Caco-2 (cell line): Measurements from ENCODE around the gene ADRA2C. TPM values are rescaled to one million over a fixed set of nuclear protein-coding genes. Genes with fewer than 3 reads are reported as not detected.

Source experiments
- BruUV-seq: library from RNA; stranded (reverse); fragments of 400-500 nt; replicated peaks from 2 replicates; lab custom pipeline; 2021; lab: Mats Ljungman, UMichigan
- CTCF ChIA-PET: fragments of 300-600 bp; sonication (Branson Sonifier 250); formaldehyde crosslinking; loops from one replicate; lab custom pipeline; 2022; ENCODE audit warnings: antibody characterized with exemption; lab: Charles Lee
- POLR2A ChIA-PET: fragments of 300-600 bp; sonication (Branson Sonifier 250); formaldehyde crosslinking; loops from one replicate; lab custom pipeline; 2022; ENCODE audit warnings: antibody characterized with exemption; lab: Charles Lee
- DNase-seq, 2 experiments: peaks; one replicate each; pipeline versions ENCODE4 v3.0.0 to v3.0.0-alpha.2; 2020 to 2022
- H3K27me3 ChIP-seq: replicated peaks from 2 replicates; pipeline ENCODE4 v1.6.0; 2011; ENCODE audit warnings: low read length; ENCODE audit not compliant: control insufficient read depth, insufficient read depth
- H3K36me3 ChIP-seq: 2 replicates; pipeline ENCODE4 v1.5.1; 2011; ENCODE audit warnings: low read length; ENCODE audit not compliant: control insufficient read depth, insufficient read depth
- H3K4me1 ChIP-seq: fragments of 250-450 bp; sonication (Bioruptor Pico); 2 replicates; pipeline ENCODE4 v1.5.1; 2020; ENCODE audit warnings: mild to moderate bottlenecking
- H3K4me3 ChIP-seq: 2 replicates; pipeline ENCODE4 v1.5.1; 2011; ENCODE audit warnings: low read depth, mild to moderate bottlenecking, control low read depth, low read length
- H3K9me3 ChIP-seq: fragments of 250-450 bp; sonication (Bioruptor Pico); 2 replicates; pipeline ENCODE4 v1.5.1; 2020; ENCODE audit warnings: mild to moderate bottlenecking, moderate library complexity
- H3K27ac Mint-ChIP-seq: one replicate; pipeline ENCODE4 v1.8.0; 2022; ENCODE audit warnings: mixed read lengths; ENCODE audit not compliant: unreplicated experiment
- H3K27me3 Mint-ChIP-seq: one replicate; pipeline ENCODE4 v1.8.0; 2022; ENCODE audit warnings: mixed read lengths; ENCODE audit not compliant: insufficient read depth, unreplicated experiment
- H3K36me3 Mint-ChIP-seq: one replicate; pipeline ENCODE4 v1.8.0; 2022; ENCODE audit warnings: mild to moderate bottlenecking, mixed read lengths; ENCODE audit not compliant: insufficient read depth, unreplicated experiment
- H3K4me1 Mint-ChIP-seq: one replicate; pipeline ENCODE4 v1.8.0; 2022; ENCODE audit warnings: low read depth, mixed read lengths; ENCODE audit not compliant: unreplicated experiment
- H3K4me3 Mint-ChIP-seq: one replicate; pipeline ENCODE4 v1.8.0; 2022; ENCODE audit warnings: mild to moderate bottlenecking, moderate library complexity, mixed read lengths; ENCODE audit not compliant: unreplicated experiment
- H3K9me3 Mint-ChIP-seq: one replicate; pipeline ENCODE4 v1.8.0; 2022; ENCODE audit warnings: mixed read lengths; ENCODE audit not compliant: unreplicated experiment
- intact Hi-C: fragments of 100-400 bp; cut with micrococcal nuclease; formaldehyde crosslinking; loops from one replicate; pipeline ENCODE4 v1.10.0; 2022; ENCODE audit not compliant: unreplicated experiment
- total RNA-seq: library from RNA; stranded (reverse); gene quantifications from 2 replicates; pipeline ENCODE4 v1.2.3, GENCODE V29; 2022
- TF ChIP-seq, protein P1 (sequence below), 2 experiments: fragments of 200-600 bp in 1 of 2; IDR thresholded peaks; 1 replicate in 1 of 2; 2 replicates in 1 of 2; pipeline versions ENCODE4 v1.5.1 to v1.8.0; 2011 to 2022; ENCODE audit warnings: antibody characterized with exemption in 1 of 2, control low read depth in 1 of 2, inconsistent platforms in 1 of 2, low read depth in 1 of 2, low read length in 1 of 2, mild to moderate bottlenecking in 1 of 2, moderate library complexity in 1 of 2; ENCODE audit not compliant: insufficient read depth in 1 of 2, severe bottlenecking in 1 of 2, unreplicated experiment in 1 of 2

The ADRA2C gene
- total RNA-seq, 1 experiment from 2014 or later, result 11.7 TPM

DNA sequence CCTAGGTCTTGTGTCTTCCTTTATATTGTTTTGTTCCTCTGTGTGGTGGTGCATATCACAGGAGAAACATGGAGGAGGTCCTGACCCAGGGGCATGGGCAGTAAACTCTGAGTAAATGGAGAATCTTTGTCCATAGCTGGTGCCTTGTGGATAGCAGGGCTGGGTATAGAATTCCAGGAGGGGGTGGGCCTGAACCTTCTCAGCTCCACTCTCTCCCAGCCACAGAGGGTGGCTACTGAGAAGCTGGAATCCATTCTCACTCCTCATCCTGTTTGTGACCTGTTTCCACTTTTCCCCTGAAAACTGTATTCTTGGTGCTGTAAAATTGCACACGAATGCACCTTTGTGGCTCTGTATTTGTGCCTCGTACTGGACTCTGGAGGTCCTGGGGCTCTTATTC is 47.7 kb upstream of the ADRA2C start:
- POLR2A ChIA-PET, result no interaction called here
- CTCF ChIA-PET, result no interaction called here
- no peaks in the 10 kb centered on the region for H3K27me3 ChIP-seq
- Mint-ChIP-seq H3K4me1 (no peaks in the 10 kb centered on the region), H3K9me3 (peaks cover 20% of the 10 kb centered on the region), H3K4me3 (no peak overlapping the region), H3K27ac (no peak overlapping the region), H3K27me3 (peaks cover 5% of the 10 kb centered on the region), H3K36me3 (no peaks in the 10 kb centered on the region)
- H3K9me3 ChIP-seq, result peaks cover 8% of the 10 kb centered on the region
- DNase-seq, result no peak
- no peaks in the 10 kb centered on the region for H3K4me1 ChIP-seq
- intact Hi-C loops, result no loop called here
- no peaks in the 10 kb centered on the region for H3K36me3 ChIP-seq
- no peak overlapping the region for H3K4me3 ChIP-seq
- TF ChIP-seq, protein P1, sequence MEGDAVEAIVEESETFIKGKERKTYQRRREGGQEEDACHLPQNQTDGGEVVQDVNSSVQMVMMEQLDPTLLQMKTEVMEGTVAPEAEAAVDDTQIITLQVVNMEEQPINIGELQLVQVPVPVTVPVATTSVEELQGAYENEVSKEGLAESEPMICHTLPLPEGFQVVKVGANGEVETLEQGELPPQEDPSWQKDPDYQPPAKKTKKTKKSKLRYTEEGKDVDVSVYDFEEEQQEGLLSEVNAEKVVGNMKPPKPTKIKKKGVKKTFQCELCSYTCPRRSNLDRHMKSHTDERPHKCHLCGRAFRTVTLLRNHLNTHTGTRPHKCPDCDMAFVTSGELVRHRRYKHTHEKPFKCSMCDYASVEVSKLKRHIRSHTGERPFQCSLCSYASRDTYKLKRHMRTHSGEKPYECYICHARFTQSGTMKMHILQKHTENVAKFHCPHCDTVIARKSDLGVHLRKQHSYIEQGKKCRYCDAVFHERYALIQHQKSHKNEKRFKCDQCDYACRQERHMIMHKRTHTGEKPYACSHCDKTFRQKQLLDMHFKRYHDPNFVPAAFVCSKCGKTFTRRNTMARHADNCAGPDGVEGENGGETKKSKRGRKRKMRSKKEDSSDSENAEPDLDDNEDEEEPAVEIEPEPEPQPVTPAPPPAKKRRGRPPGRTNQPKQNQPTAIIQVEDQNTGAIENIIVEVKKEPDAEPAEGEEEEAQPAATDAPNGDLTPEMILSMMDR (IDR thresholded peaks at IDR 0.05; ENCODE audit: insufficient read depth in 1 of 2, low read depth in 1 of 2, low read length in 1 of 2, severe bottlenecking in 1 of 2, unreplicated experiment in 1 of 2), result no peak
- BruUV-seq, result no TSS peak

DNA sequence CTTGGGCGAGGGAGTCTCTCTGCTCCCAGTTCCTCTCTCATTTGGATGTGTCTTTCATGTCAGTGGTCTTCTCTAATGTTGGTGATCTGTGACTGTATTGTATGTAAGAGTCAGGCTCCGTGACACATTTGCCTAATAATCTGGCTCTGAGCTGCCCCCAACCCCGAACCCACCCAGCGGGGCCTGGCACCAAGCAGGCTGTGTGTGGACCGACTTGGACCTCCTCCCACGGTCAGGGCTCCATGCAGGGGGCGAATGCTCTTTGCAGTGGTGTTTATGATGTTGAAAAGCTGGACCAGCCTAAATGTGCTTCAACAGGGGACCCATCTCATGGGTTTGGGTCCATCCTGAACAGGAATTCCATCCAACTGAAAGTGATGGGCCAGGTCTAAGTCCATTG is 47.0 kb upstream of the ADRA2C start:
- CTCF ChIA-PET, result no interaction called here
- H3K4me3 Mint-ChIP-seq, result no peak overlapping the region
- H3K27ac Mint-ChIP-seq, result no peak overlapping the region
- H3K27me3 Mint-ChIP-seq, result peaks cover 5% of the 10 kb centered on the region
- TF ChIP-seq, protein P1 (IDR thresholded peaks at IDR 0.05; ENCODE audit: insufficient read depth in 1 of 2, low read depth in 1 of 2, low read length in 1 of 2, severe bottlenecking in 1 of 2, unreplicated experiment in 1 of 2), result no peak
- H3K9me3 Mint-ChIP-seq, result peaks cover 20% of the 10 kb centered on the region
- POLR2A ChIA-PET, result no interaction called here
- Histone ChIP-seq H3K9me3 (peaks cover 8% of the 10 kb centered on the region), H3K4me1 (no peaks in the 10 kb centered on the region), H3K36me3 (no peaks in the 10 kb centered on the region), H3K27me3 (no peaks in the 10 kb centered on the region), H3K4me3 (no peak overlapping the region)
- H3K4me1 Mint-ChIP-seq, result no peaks in the 10 kb centered on the region
- intact Hi-C loops, result no loop called here
- BruUV-seq, result no TSS peak
- no peaks in the 10 kb centered on the region for H3K36me3 Mint-ChIP-seq
- DNase-seq, result no peak

DNA sequence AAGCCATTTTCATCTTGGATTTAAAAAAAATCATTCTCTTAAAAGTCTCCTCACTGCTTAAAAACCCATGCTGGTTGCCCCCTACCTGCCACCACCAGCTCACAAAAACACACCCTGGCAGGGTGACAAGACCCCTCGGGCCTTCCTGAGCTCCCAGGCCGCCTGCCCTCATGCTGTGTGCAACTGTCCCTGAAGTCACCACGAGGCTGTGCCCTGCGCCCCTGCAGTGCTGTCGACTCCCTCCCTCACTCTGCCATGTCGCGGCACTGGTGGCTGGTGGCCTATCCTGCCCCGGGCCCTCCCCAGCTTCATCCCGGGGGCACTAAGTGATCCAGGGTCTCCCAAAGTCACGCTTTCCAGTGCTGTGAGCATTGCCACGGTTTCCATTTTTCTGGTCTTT is 46.3 kb upstream of the ADRA2C start:
- Histone ChIP-seq H3K36me3 (no peaks in the 10 kb centered on the region), H3K9me3 (peaks cover 8% of the 10 kb centered on the region), H3K4me1 (no peaks in the 10 kb centered on the region), H3K27me3 (no peaks in the 10 kb centered on the region; the same call in 1 of the 2 replicates), H3K4me3 (no peak overlapping the region)
- BruUV-seq, result no TSS peak
- Mint-ChIP-seq H3K36me3 (no peaks in the 10 kb centered on the region), H3K9me3 (peaks cover 20% of the 10 kb centered on the region), H3K27ac (no peak overlapping the region), H3K4me3 (no peak overlapping the region), H3K4me1 (no peaks in the 10 kb centered on the region), H3K27me3 (peaks cover 11% of the 10 kb centered on the region)
- ChIA-PET CTCF (no interaction called here), POLR2A (no interaction called here)
- TF ChIP-seq, protein P1 (IDR thresholded peaks at IDR 0.05; ENCODE audit: insufficient read depth in 1 of 2, low read depth in 1 of 2, low read length in 1 of 2, severe bottlenecking in 1 of 2, unreplicated experiment in 1 of 2), result no peak
- DNase-seq, result no peak
- intact Hi-C loops, result no loop called here
